Hematopoietic multipotent progenitor cell treated with erythropoietin and hydrocortisone succinate and interleukin-3 and kit ligand, for 17 days (in vitro differentiated cells): ENCODE measurements around the gene CD163L1.
"Not testable (repeated sequence)": the region's sequence is repeated elsewhere in the genome, so short reads cannot be mapped to it uniquely, and the experiment has no call there.

Experiments
- DNase-seq: peaks from one replicate; pipeline ENCODE4 v3.0.0-alpha.2; 2015; ENCODE audit warnings: low spot score

Gene CD163L1

GRCh38 chr12:7444076-7444475 is at the start of gene CD163L1:
Gene CD163L1, minus strand, starts transcription at chr12:7444153. Its CDS starts 26 bp downstream, at chr12:7444127.
- DNase-seq: no peak

- no peak for DNase-seq
Observed at GRCh38 chr12:7493006-7493405, 49.1 kb upstream of the CD163L1 start.

GRCh38 chr12:7486512-7486911 is 42.6 kb upstream of the CD163L1 start:
- no peak for DNase-seq

- DNase-seq: no peak
Observed at GRCh38 chr12:7485095-7485494, 41.1 kb upstream of the CD163L1 start.

GRCh38 chr12:7483343-7483742 is 39.4 kb upstream of the CD163L1 start:
- DNase-seq: no peak

GRCh38 chr12:7479771-7480170 is 35.8 kb upstream of the CD163L1 start:
- DNase-seq: no peak

GRCh38 chr12:7472060-7472459 is 28.1 kb upstream of the CD163L1 start:
- no peak for DNase-seq

- peak; percentile 73 for DNase-seq
Observed at GRCh38 chr12:7460375-7461259, 16.7 kb upstream of the CD163L1 start.

GRCh38 chr12:7459973-7460372 is 16.0 kb upstream of the CD163L1 start:
- DNase-seq: no peak

GRCh38 chr12:7451756-7452155 is 7.8 kb upstream of the CD163L1 start:
- DNase-seq: no peak

- DNase-seq: no peak
Observed at GRCh38 chr12:7450667-7451066, 6.7 kb upstream of the CD163L1 start.

- DNase-seq: no peak
Observed at GRCh38 chr12:7448099-7448498, 4.1 kb upstream of the CD163L1 start.

- DNase-seq: no peak
Observed at GRCh38 chr12:7444537-7444936, 584 bp upstream of the CD163L1 start.

GRCh38 chr12:7441216-7441615 is 2.7 kb downstream of the CD163L1 start:
- DNase-seq: no peak

- no peak for DNase-seq
Observed at GRCh38 chr12:7439579-7440505, 4.1 kb downstream of the CD163L1 start.

- not testable (repeated sequence) for DNase-seq
Observed at GRCh38 chr12:7438291-7438995, 5.5 kb downstream of the CD163L1 start.

- DNase-seq: not testable (repeated sequence)
Observed at GRCh38 chr12:7437494-7437893, 6.5 kb downstream of the CD163L1 start.

GRCh38 chr12:7434670-7435069 is 9.3 kb downstream of the CD163L1 start:
- no peak for DNase-seq

- DNase-seq: no peak
Observed at GRCh38 chr12:7433276-7433822, 10.6 kb downstream of the CD163L1 start.

GRCh38 chr12:7431993-7432685 is 11.8 kb downstream of the CD163L1 start:
- DNase-seq: no peak

- no peak for DNase-seq
Observed at GRCh38 chr12:7411343-7411742, 32.6 kb downstream of the CD163L1 start.
